K562 (cell line): Measurements from ENCODE around the gene MTG1. TPM values are rescaled to one million over a fixed set of nuclear protein-coding genes. Genes with fewer than 3 reads are reported as not detected.

Experiments used
- BMI1 ChIP-seq: fragments of 150-350 bp; IDR thresholded peaks from 2 replicates; pipeline ENCODE4 v1.6.1; 2014; ENCODE audit warnings: low read length
- CBFA2T3 ChIP-seq: fragments of 450-650 bp; IDR thresholded peaks from 2 replicates; pipeline ENCODE4 v1.6.1; 2017
- CBX1 ChIP-seq: sonication (generic); IDR thresholded peaks from 2 replicates; pipeline ENCODE4 v1.6.1; 2016; ENCODE audit warnings: antibody characterized with exemption, low read depth, mild to moderate bottlenecking
- CHD2 ChIP-seq: IDR thresholded peaks from 2 replicates; pipeline ENCODE4 v1.6.1; 2011; ENCODE audit warnings: low read depth, low read length
- CXXC5 ChIP-seq: fragments of 250-450 bp; sonication (Bioruptor Pico); IDR thresholded peaks from 2 replicates; pipeline ENCODE4 v1.8.0; 2022; ENCODE audit warnings: inconsistent platforms, mild to moderate bottlenecking, moderate library complexity
- ETV6 ChIP-seq, 3 experiments: fragments of 150-350 bp in 1 of 3; sonication (generic) in 1 of 3; formaldehyde crosslinking in 1 of 3; IDR thresholded peaks; 2 replicates each; pipeline versions ENCODE4 v1.6.1 to v1.8.0; 2014 to 2022; ENCODE audit warnings: borderline replicate concordance in 2 of 3, low read depth in 2 of 3, antibody characterized with exemption in 1 of 3, low read length in 1 of 3, mild to moderate bottlenecking in 1 of 3, missing genetic modification reagents in 1 of 3
- HCFC1 ChIP-seq: IDR thresholded peaks from 2 replicates; pipeline ENCODE4 v1.6.1; 2012; ENCODE audit warnings: low read depth, low read length, improper control_type of control experiment
- HDAC1 ChIP-seq, 2 experiments: fragments of 450-650 bp; IDR thresholded peaks; 2 replicates each; pipeline ENCODE4 v1.6.1; 2016 to 2017; ENCODE audit warnings: inconsistent platforms in 1 of 2, mild to moderate bottlenecking in 1 of 2, moderate library complexity in 1 of 2
- HOXB6 ChIP-seq: fragments of 250-450 bp; sonication (Bioruptor Pico); IDR thresholded peaks from 2 replicates; pipeline ENCODE4 v1.5.1; 2022; ENCODE audit warnings: mild to moderate bottlenecking, borderline replicate concordance
- KLF13 ChIP-seq: fragments of 450-650 bp; IDR thresholded peaks from 2 replicates; pipeline ENCODE4 v1.6.1; 2016; ENCODE audit warnings: missing genetic modification characterization, low read depth, mild to moderate bottlenecking, missing compliant biosample characterization, moderate library complexity, borderline replicate concordance
- MBD2 ChIP-seq: sonication (generic); IDR thresholded peaks from 2 replicates; pipeline ENCODE4 v1.6.1; 2016; ENCODE audit warnings: low read depth, borderline replicate concordance
- MXD1 ChIP-seq: fragments of 250-450 bp; sonication (Bioruptor Pico); IDR thresholded peaks from 2 replicates; pipeline ENCODE4 v1.8.0; 2021; ENCODE audit warnings: borderline replicate concordance, mild to moderate bottlenecking, moderate library complexity; ENCODE audit not compliant: poor library complexity, severe bottlenecking
- NCOA6 ChIP-seq: fragments of 450-650 bp; IDR thresholded peaks from 2 replicates; pipeline ENCODE4 v1.6.1; 2017; ENCODE audit warnings: mild to moderate bottlenecking
- NFIX ChIP-seq: fragments of 250-450 bp; sonication (Bioruptor Pico); IDR thresholded peaks from 2 replicates; pipeline ENCODE4 v1.4.0; 2020; ENCODE audit warnings: low read depth, mild to moderate bottlenecking, moderate library complexity
- NFRKB ChIP-seq: fragments of 450-650 bp; IDR thresholded peaks from 2 replicates; pipeline ENCODE4 v1.6.1; 2016; ENCODE audit warnings: low read depth
- NRF1 ChIP-seq, 2 experiments: fragments of 450-650 bp; IDR thresholded peaks in 1 of 2; conservative IDR thresholded peaks in 1 of 2; 2 replicates each; pipeline ENCODE4 v1.6.1; 2014; ENCODE audit warnings: mild to moderate bottlenecking in 2 of 2
- PCBP2 ChIP-seq: fragments of 200-400 bp; formaldehyde crosslinking; IDR thresholded peaks from 2 replicates; pipeline ENCODE4 v1.6.1; 2018; ENCODE audit warnings: low read length, low read depth, mild to moderate bottlenecking, moderate library complexity; ENCODE audit not compliant: poor library complexity, severe bottlenecking
- PHF8 ChIP-seq: fragments of 200-600 bp; sonication (generic); IDR thresholded peaks from 2 replicates; pipeline ENCODE4 v1.6.1; 2012; ENCODE audit warnings: mixed run types, mild to moderate bottlenecking, inconsistent platforms, low read length, moderate library complexity, borderline replicate concordance
- RBM17 ChIP-seq: fragments of 200-400 bp; formaldehyde crosslinking; IDR thresholded peaks from 2 replicates; pipeline ENCODE4 v1.6.1; 2017; ENCODE audit warnings: low read depth, mild to moderate bottlenecking, low read length, borderline replicate concordance
- SREBF1 ChIP-seq: fragments of 150-350 bp; IDR thresholded peaks from 2 replicates; pipeline ENCODE4 v1.6.1; 2014; ENCODE audit warnings: antibody characterized with exemption, low read depth, low read length, borderline replicate concordance
- TRIM24 ChIP-seq, 2 experiments: fragments of 450-650 bp; IDR thresholded peaks; 2 replicates each; pipeline ENCODE4 v1.6.1; 2016
- ZBTB12 ChIP-seq: fragments of 250-450 bp; sonication (Bioruptor Pico); IDR thresholded peaks from 2 replicates; pipeline ENCODE4 v1.4.0; 2020
- ZNF133 ChIP-seq: fragments of 250-450 bp; sonication (Bioruptor Pico); IDR thresholded peaks from 2 replicates; pipeline ENCODE4 v1.4.0; 2020; ENCODE audit warnings: mild to moderate bottlenecking
- ZNF3 ChIP-seq: fragments of 250-450 bp; sonication (Bioruptor Pico); IDR thresholded peaks from 2 replicates; pipeline ENCODE4 v1.5.0; 2021; ENCODE audit warnings: mild to moderate bottlenecking, moderate library complexity
- ZNF57 ChIP-seq: fragments of 450-650 bp; formaldehyde crosslinking; IDR thresholded peaks from 2 replicates; pipeline ENCODE4 v1.4.0; 2020; ENCODE audit warnings: mild to moderate bottlenecking, moderate library complexity
- ZNF639 ChIP-seq, 2 experiments: fragments of 200-800 bp in 1 of 2; sonication (Bioruptor generic) in 1 of 2; sonication (generic) in 1 of 2; formaldehyde crosslinking in 1 of 2; IDR thresholded peaks in 1 of 2; conservative IDR thresholded peaks in 1 of 2; 2 replicates each; pipeline versions ENCODE4 v1.5.0 to v1.6.1; 2016 to 2020; ENCODE audit warnings: missing compliant biosample characterization in 1 of 2, missing genetic modification characterization in 1 of 2, missing genetic modification reagents in 1 of 2
- ZNF780A ChIP-seq: fragments of 250-450 bp; sonication (Bioruptor Pico); IDR thresholded peaks from 2 replicates; pipeline ENCODE4 v1.5.0; 2021; ENCODE audit warnings: mild to moderate bottlenecking
- polyA plus RNA-seq, 8 experiments: library from polyadenylated mRNA; depleted of rRNA in 4 of 8; stranded (reverse) in 5 of 8; unstranded in 3 of 8; fragments of >200 nt; fragmentation: Nextera tagmentation in 2 of 8; fragmentation: Illumina TruSeq in 1 of 8; extraction: Ambion mirVana in 2 of 8; extraction: Trizol in 1 of 8; gene quantifications; 2 replicates each; pipeline versions ENCODE4 v1.2.1 to v1.2.3, GENCODE V29; 2011 to 2014; ENCODE audit warnings: inconsistent platforms in 1 of 8, missing spikeins in 1 of 8
- total RNA-seq, 7 experiments: library from RNA; depleted of rRNA in 6 of 7; stranded (reverse); fragments of >200 nt in 6 of 7; fragmentation: Illumina TruSeq in 2 of 7; extraction: Trizol in 2 of 7; gene quantifications; 2 replicates each; pipeline versions ENCODE4 v1.2.1 to v1.2.3, GENCODE V29; 2011 to 2021; ENCODE audit warnings: low replicate concordance in 1 of 7

Gene MTG1
- total and polyA plus RNA-seq, 9 of the 15 experiments (the other 6 are each of a cell fraction or from before 2014, with no cell fraction given): 2.8 to 28.2 (median 15.4) TPM

- TF ChIP-seq SREBF1 (no peak), MBD2 (0 out of 2 replicates have a peak, but pooled peaks have one; percentile 37), NCOA6 (no peak), TRIM24 (IDR thresholded peaks at IDR 0.05) (peak in 1 of 2 experiments; percentile 82; a peak in 2 of 4 replicates), KLF13 (tag) (peak; percentile 61; the same call in 1 of the 2 replicates), CXXC5 (peak; percentile 97), ZNF3 (CRISPR knock-in tag) (no peak), MXD1 (CRISPR knock-in tag) (no peak), HOXB6 (CRISPR knock-in tag) (no peak), BMI1 (no peak), HCFC1 (peak; percentile 91), PHF8 (peak; percentile 75; the same call in 1 of the 2 replicates), ZNF133 (CRISPR knock-in tag) (no peak), RBM17 (no peak), CBX1 (no peak; the same call in 1 of the 2 replicates), HDAC1 (IDR thresholded peaks at IDR 0.05) (peak in 1 of 2 experiments; percentile 87; a peak in 2 of 4 replicates), NFIX (CRISPR knock-in tag) (no peak), CHD2 (peak; percentile 37; the same call in 1 of the 2 replicates), ETV6 (IDR thresholded peaks at IDR 0.05; ENCODE audit: borderline replicate concordance in 1 of 2, low read depth in 2 of 2, low read length in 1 of 2) (no peak), ETV6 (CRISPR knock-in tag; IDR thresholded peaks at IDR 0.05; ENCODE audit: borderline replicate concordance) (no peak), PCBP2 (no peak), NFRKB (no peak; the same call in 1 of the 2 replicates), ZNF57 (CRISPR knock-in tag) (no peak), CBFA2T3 (0 out of 2 replicates have a peak, but pooled peaks have one; percentile 22), NRF1 (conservative IDR thresholded peaks at IDR 0.05 in 1 of 2, IDR thresholded peaks at IDR 0.05 in 1 of 2) (peak; percentile 98), ZNF780A (CRISPR knock-in tag) (no peak), ZBTB12 (CRISPR knock-in tag) (no peak), ZNF639 (CRISPR knock-in tag; conservative IDR thresholded peaks at IDR 0.05 in 1 of 2, IDR thresholded peaks at IDR 0.05 in 1 of 2) (peak in 1 of 2 experiments; percentile 98; a peak in 2 of 4 replicates)
These were observed at the start of gene MTG1 (continued) for GRCh38 chr10:133394064-133394663.
